ENCODE results near the gene ECE1. TPM values are rescaled to one million over a fixed set of nuclear protein-coding genes. Genes with fewer than 3 reads are reported as not detected.

The ECE1 gene
- total and polyA plus RNA-seq, 9 of the 15 experiments (the other 6 are each of a cell fraction or from before 2014, with no cell fraction given) = 0.56 to 34.8 (median 11.0) TPM

DNA sequence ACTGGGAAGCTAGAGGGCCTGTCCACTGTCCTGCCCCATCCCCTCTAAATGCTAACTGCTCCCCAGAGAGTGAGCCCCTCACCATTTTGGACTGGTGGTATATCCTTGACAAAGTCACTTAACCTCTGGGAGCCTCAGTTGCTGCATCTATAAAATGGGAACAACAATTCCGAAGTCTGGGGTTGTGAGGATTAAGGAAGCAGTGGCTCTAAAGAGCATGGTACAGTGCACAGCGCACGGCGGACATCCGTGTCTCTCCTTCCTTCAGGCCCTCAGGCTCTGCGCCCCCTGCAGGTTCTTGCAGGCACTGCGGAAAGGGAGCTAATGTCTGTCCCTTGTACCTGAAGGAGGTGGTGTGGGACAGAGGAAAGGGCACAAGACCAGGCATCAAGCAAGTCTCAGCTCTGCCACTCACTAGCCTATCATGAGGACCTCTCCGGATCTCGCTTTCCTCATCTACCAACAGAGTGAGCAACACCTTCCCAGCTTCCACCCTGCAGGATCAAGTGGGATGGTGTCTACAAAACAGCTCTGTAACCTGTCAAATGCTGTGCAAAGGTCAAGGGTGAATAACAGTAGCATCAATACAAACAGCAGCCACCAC, 20.1 kb downstream of the ECE1 start (continued):
- TF ChIP-seq, protein P1, sequence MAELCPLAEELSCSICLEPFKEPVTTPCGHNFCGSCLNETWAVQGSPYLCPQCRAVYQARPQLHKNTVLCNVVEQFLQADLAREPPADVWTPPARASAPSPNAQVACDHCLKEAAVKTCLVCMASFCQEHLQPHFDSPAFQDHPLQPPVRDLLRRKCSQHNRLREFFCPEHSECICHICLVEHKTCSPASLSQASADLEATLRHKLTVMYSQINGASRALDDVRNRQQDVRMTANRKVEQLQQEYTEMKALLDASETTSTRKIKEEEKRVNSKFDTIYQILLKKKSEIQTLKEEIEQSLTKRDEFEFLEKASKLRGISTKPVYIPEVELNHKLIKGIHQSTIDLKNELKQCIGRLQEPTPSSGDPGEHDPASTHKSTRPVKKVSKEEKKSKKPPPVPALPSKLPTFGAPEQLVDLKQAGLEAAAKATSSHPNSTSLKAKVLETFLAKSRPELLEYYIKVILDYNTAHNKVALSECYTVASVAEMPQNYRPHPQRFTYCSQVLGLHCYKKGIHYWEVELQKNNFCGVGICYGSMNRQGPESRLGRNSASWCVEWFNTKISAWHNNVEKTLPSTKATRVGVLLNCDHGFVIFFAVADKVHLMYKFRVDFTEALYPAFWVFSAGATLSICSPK (IDR thresholded peaks at IDR 0.05; ENCODE audit: borderline replicate concordance) = no peak; the same call in 1 of the 2 replicates
- TF ChIP-seq LEF1 (IDR thresholded peaks at IDR 0.05) (no peak), FOS (IDR thresholded peaks at IDR 0.05; ENCODE audit: extremely low read depth, insufficient read length) (no peak), TCF7L2 (IDR thresholded peaks at IDR 0.05; ENCODE audit: low read depth, low read length) (no peak), NFIC (IDR thresholded peaks at IDR 0.05) (no peak), PTRF (tag; IDR thresholded peaks at IDR 0.05) (no peak), MED1 (CRISPR knock-in tag; IDR thresholded peaks at IDR 0.05; ENCODE audit: borderline replicate concordance) (no peak)
- TF ChIP-seq, protein P2, sequence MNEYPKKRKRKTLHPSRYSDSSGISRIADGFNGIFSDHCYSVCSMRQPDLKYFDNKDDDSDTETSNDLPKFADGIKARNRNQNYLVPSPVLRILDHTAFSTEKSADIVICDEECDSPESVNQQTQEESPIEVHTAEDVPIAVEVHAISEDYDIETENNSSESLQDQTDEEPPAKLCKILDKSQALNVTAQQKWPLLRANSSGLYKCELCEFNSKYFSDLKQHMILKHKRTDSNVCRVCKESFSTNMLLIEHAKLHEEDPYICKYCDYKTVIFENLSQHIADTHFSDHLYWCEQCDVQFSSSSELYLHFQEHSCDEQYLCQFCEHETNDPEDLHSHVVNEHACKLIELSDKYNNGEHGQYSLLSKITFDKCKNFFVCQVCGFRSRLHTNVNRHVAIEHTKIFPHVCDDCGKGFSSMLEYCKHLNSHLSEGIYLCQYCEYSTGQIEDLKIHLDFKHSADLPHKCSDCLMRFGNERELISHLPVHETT (CRISPR knock-in tag; conservative IDR thresholded peaks at IDR 0.05 in 1 of 2, IDR thresholded peaks at IDR 0.05 in 1 of 2) = no peak
